Keratinocyte (primary cell): Measurements from ENCODE around the gene DISP2. TPM values are rescaled to one million over a fixed set of nuclear protein-coding genes. Genes with fewer than 3 reads are reported as not detected.

Experiments used
- DNase-seq: peaks from one replicate; pipeline ENCODE4 v3.0.0-alpha.2; 2011; ENCODE audit warnings: low read depth, missing footprints, low spot score
- FAIRE-seq: peaks from 2 replicates; lab custom pipeline; 2011; peaks lifted over from hg19 to GRCh38; lab: Jason Lieb, UNC
- H2AFZ ChIP-seq: 2 replicates; pipeline ENCODE4 v1.6.0; 2012; ENCODE audit warnings: low read length, control low read depth, inconsistent platforms; ENCODE audit not compliant: control insufficient read depth
- H3K27ac ChIP-seq: 2 replicates; pipeline ENCODE4 v1.5.1; 2011; ENCODE audit warnings: low read length; ENCODE audit not compliant: control insufficient read depth, insufficient read depth
- H3K27me3 ChIP-seq: 3 replicates; pipeline ENCODE4 v1.6.0; 2011; ENCODE audit warnings: low read length; ENCODE audit not compliant: control insufficient read depth, insufficient read depth; ENCODE audit errors: extremely low read depth
- H3K36me3 ChIP-seq, 2 experiments: 2 replicates in 1 of 2; 3 replicates in 1 of 2; pipeline ENCODE4 v1.5.1; 2011; ENCODE audit warnings: low read length in 2 of 2, mild to moderate bottlenecking in 1 of 2; ENCODE audit not compliant: control insufficient read depth in 2 of 2, insufficient read depth in 2 of 2; ENCODE audit errors: extremely low read depth in 1 of 2
- H3K4me1 ChIP-seq: 3 replicates; pipeline ENCODE4 v1.5.1; 2011; ENCODE audit warnings: low read length; ENCODE audit not compliant: control insufficient read depth, insufficient read depth; ENCODE audit errors: extremely low read depth
- H3K4me2 ChIP-seq: 3 replicates; pipeline ENCODE4 v1.6.0; 2011; ENCODE audit warnings: low read depth, low read length; ENCODE audit not compliant: control insufficient read depth, insufficient read depth; ENCODE audit errors: extremely low read depth
- H3K4me3 ChIP-seq, 3 experiments: fragments of 200-600 bp in 1 of 3; sonication (generic) in 1 of 3; 2 replicates in 2 of 3; 3 replicates in 1 of 3; pipeline ENCODE4 v1.5.1; 2011 to 2016; ENCODE audit warnings: low read length in 3 of 3, mild to moderate bottlenecking in 3 of 3, control low read depth in 2 of 3, inconsistent platforms in 1 of 3, low read depth in 1 of 3, mixed read lengths in 1 of 3, mixed run types in 1 of 3, moderate library complexity in 1 of 3; ENCODE audit not compliant: control insufficient read depth in 2 of 3, insufficient read depth in 2 of 3; ENCODE audit errors: extremely low read depth in 1 of 3
- H3K79me2 ChIP-seq: 2 replicates; pipeline ENCODE4 v1.6.0; 2012; ENCODE audit warnings: low read length; ENCODE audit not compliant: control insufficient read depth, insufficient read depth
- H3K9ac ChIP-seq: 3 replicates; pipeline ENCODE4 v1.6.0; 2011; ENCODE audit warnings: low read length; ENCODE audit not compliant: control insufficient read depth, insufficient read depth; ENCODE audit errors: extremely low read depth
- H3K9me1 ChIP-seq: 3 replicates; pipeline ENCODE4 v1.6.0; 2011; ENCODE audit warnings: low read length; ENCODE audit not compliant: control insufficient read depth, insufficient read depth; ENCODE audit errors: extremely low read depth
- H3K9me3 ChIP-seq: 2 replicates; pipeline ENCODE4 v1.5.1; 2012; ENCODE audit warnings: low read depth, low read length; ENCODE audit not compliant: control insufficient read depth
- H4K20me1 ChIP-seq: 3 replicates; pipeline ENCODE4 v1.6.0; 2011; ENCODE audit warnings: low read length; ENCODE audit not compliant: control insufficient read depth, insufficient read depth; ENCODE audit errors: extremely low read depth
- EZH2 ChIP-seq: IDR thresholded peaks from one replicate; pipeline ENCODE4 v1.6.1; 2012; ENCODE audit warnings: inconsistent platforms, mild to moderate bottlenecking, low read length, moderate library complexity
- dilution Hi-C: fragments of 300-500 bp; cut with MboI; formaldehyde crosslinking; loops from one replicate; pipeline ENCODE4 v1.7.0; 2020; ENCODE audit warnings: low sequenced_read_pairs; ENCODE audit not compliant: extremely low pct_ligation_motif_present
- polyA plus RNA-seq, 5 experiments: library from polyadenylated mRNA; depleted of rRNA in 3 of 5; stranded (reverse) in 3 of 5; stranded (forward) in 1 of 5; unstranded in 1 of 5; fragments of >200 nt; gene quantifications; 1 replicate in 1 of 5; 2 replicates in 3 of 5; 3 replicates in 1 of 5; pipeline versions ENCODE4 v1.2.1 to v1.2.3, GENCODE V29; 2011 to 2012; ENCODE audit warnings: missing spikeins in 2 of 5, low read depth in 1 of 5, low replicate concordance in 1 of 5
- TF ChIP-seq, protein P1 (sequence below), 3 experiments: IDR thresholded peaks in 1 of 3; conservative IDR thresholded peaks in 1 of 3; optimal IDR thresholded peaks in 1 of 3; 2 replicates in 2 of 3; 3 replicates in 1 of 3; pipeline versions ENCODE3 to v1.5.1; 2011; ENCODE audit warnings: low read length in 3 of 3, mild to moderate bottlenecking in 3 of 3, moderate library complexity in 2 of 3, control low read depth in 1 of 3, inconsistent platforms in 1 of 3; ENCODE audit not compliant: insufficient read depth in 2 of 3; ENCODE audit errors: extremely low read depth in 1 of 3

Gene DISP2
- polyA plus RNA-seq, 1 donor (not counting 4 experiments of a cell fraction or from before 2014, with no cell fraction given): 0.12 TPM

DNA sequence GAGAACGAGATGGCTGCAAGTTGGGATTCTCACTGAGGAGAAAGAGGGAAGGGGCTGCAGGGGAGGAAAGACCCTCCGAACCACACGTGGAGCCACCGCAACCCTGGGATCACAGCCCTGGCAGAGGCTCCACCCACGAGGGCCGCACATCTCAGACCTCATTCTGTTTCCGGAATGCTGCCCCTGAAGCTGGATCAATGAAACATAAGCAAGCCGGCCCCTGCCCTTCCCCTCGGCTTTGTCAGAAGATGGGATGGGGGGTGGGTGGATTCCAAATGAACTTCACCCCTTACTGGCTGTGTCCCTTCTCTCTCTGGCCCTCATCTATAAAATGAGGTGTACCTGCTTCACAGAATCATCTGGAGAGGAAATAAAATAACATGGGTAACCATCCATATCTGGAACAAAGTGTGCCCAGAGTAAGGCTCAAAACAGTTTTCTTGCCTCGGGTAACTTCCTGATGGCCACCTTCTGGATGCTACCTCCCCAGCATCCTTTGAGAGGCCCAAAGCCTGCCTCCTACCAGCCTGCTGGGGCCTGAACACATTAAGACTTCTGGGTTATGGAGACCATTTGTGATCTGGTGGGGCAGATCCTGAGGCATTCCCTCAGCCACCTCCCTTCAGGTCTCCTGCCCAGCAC, 12.7 kb upstream of the DISP2 start:
- H2AFZ ChIP-seq: no peak overlapping the region
- no peak overlapping the region for H3K27ac ChIP-seq
- no peaks in the 10 kb centered on the region for H3K27me3 ChIP-seq

DNA sequence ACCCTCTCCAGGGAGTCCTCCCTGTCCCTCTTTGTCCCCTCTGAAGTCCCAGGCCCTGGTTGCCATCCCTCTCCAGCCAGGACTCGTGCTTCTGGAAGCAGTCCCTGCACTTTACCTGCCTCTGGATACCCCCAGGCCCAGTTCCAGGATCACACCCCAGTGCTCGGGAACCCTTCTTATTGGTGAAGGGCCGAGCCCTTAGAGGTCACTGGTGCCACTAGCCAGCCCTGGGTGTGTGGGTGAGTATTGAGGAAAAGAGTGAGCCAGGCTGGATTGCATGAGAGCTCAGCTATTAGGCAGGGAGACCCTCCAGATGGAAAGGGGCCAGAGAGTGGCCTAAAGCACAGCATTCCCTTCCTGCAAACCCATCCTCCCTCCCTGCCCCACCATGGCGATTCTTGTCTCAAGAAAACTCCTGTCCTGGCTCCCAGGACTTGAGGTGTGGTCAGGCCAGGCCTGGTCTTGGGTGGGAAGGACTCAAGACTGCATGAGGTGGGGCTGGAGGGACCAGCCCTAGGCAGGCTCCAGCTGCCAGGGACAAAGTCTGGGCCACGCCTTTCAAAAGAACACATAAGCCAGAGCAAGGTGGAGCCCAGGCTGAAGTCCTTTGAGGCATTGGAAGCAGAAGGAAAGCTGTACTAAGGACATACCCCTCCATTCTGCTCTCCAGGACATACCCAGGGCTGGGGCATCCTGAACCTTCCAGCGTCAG, 12.0 kb upstream of the DISP2 start:
- Histone ChIP-seq H4K20me1 (no peaks in the 10 kb centered on the region), H3K27me3 (no peaks in the 10 kb centered on the region), H3K4me3 (no peak overlapping the region), H3K79me2 (no peaks in the 10 kb centered on the region), H3K36me3 (no peaks in the 10 kb centered on the region), H3K9me3 (no peaks in the 10 kb centered on the region), H2AFZ (no peak overlapping the region), H3K4me1 (peaks cover 33% of the 10 kb centered on the region), H3K9me1 (no peaks in the 10 kb centered on the region), H3K27ac (no peak overlapping the region), H3K4me2 (no peak overlapping the region), H3K9ac (no peak overlapping the region)
- FAIRE-seq (no peak), DNase-seq (no peak)
- TF ChIP-seq, protein P1, sequence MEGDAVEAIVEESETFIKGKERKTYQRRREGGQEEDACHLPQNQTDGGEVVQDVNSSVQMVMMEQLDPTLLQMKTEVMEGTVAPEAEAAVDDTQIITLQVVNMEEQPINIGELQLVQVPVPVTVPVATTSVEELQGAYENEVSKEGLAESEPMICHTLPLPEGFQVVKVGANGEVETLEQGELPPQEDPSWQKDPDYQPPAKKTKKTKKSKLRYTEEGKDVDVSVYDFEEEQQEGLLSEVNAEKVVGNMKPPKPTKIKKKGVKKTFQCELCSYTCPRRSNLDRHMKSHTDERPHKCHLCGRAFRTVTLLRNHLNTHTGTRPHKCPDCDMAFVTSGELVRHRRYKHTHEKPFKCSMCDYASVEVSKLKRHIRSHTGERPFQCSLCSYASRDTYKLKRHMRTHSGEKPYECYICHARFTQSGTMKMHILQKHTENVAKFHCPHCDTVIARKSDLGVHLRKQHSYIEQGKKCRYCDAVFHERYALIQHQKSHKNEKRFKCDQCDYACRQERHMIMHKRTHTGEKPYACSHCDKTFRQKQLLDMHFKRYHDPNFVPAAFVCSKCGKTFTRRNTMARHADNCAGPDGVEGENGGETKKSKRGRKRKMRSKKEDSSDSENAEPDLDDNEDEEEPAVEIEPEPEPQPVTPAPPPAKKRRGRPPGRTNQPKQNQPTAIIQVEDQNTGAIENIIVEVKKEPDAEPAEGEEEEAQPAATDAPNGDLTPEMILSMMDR (optimal IDR thresholded peaks at IDR 0.05 in 1 of 3, IDR thresholded peaks at IDR 0.05 in 1 of 3, conservative IDR thresholded peaks at IDR 0.05 in 1 of 3; ENCODE audit: extremely low read depth in 1 of 3, insufficient read depth in 2 of 3, low read length in 3 of 3): no peak
- no peak for TF ChIP-seq EZH2
- dilution Hi-C loops: no loop called here

More for the DNA sequence above, 12.7 kb upstream of the DISP2 start:
- no peak for DNase-seq
- Histone ChIP-seq H3K36me3 (no peaks in the 10 kb centered on the region), H4K20me1 (no peaks in the 10 kb centered on the region), H3K4me2 (no peak overlapping the region), H3K9me3 (no peaks in the 10 kb centered on the region), H3K4me1 (peaks cover 38% of the 10 kb centered on the region), H3K9me1 (no peaks in the 10 kb centered on the region), H3K4me3 (no peak overlapping the region), H3K79me2 (peaks cover 3% of the 10 kb centered on the region), H3K9ac (no peak overlapping the region)
- dilution Hi-C loops: no loop called here
- no peak for FAIRE-seq
- TF ChIP-seq, protein P1 (optimal IDR thresholded peaks at IDR 0.05 in 1 of 3, IDR thresholded peaks at IDR 0.05 in 1 of 3, conservative IDR thresholded peaks at IDR 0.05 in 1 of 3; ENCODE audit: extremely low read depth in 1 of 3, insufficient read depth in 2 of 3, low read length in 3 of 3): no peak
- no peak for TF ChIP-seq EZH2
